ENCODE measurements around the gene KNDC1.

Gene KNDC1

DNA sequence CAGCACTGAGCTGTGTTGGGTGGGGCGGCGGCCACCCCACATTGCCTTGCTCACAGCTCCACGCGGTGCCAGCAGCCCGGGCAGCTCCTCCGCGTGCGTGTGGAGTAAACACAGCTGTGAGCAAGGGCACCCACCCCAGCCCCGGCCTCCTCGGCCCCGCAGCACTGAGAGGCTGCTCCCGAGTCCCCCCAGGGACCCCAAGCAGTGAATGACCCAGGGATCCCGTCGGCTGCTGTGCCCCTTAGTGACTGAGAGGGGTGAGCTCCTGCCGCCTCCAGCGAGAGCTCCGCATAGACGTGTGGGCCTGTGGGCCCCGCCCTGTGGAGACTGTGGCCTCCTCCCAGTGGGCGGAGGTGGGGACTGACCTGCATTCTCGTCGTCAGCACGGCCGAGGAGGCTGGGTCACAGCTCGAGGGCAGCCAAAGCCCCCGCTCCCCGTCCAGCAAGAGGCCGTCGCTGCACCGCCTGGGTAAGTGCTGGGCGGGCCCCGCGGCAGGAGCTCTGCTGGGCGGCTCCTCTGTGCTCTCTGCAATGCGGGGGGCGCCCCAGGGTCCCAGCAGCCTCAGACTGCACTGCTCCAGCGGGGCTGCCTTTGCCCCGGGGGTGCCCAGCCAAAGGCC lies 40.1 kb downstream of the KNDC1 start:
- H3K4me3 ChIP-seq (ENCODE audit: low read length): no peak overlapping the region
- no peak for DNase-seq (ENCODE audit: low read depth, low spot score)

DNA sequence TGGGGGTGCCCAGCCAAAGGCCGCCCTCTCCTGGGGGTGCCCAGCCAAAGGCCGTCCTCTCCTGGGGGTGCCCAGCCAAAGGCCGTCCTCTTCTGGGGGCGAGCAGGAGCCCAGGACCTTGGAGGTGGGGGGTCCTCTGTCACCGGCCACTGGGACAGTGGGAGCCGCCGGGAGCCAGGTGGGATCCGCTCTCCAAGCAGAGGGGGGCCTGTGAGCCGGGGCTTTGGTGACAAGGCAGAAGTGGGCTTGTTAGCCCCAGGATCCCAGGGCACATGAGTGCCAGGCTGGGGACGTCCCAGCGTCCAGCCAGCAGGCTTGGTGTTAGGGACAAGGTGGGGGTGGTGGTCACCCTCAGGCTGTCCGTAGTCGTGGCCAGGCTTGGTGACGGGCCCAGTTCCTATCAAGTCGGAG lies 40.6 kb downstream of the KNDC1 start:
- no peak overlapping the region for H3K4me3 ChIP-seq (ENCODE audit: low read length)
- no peak for DNase-seq (ENCODE audit: low read depth, low spot score)

DNA sequence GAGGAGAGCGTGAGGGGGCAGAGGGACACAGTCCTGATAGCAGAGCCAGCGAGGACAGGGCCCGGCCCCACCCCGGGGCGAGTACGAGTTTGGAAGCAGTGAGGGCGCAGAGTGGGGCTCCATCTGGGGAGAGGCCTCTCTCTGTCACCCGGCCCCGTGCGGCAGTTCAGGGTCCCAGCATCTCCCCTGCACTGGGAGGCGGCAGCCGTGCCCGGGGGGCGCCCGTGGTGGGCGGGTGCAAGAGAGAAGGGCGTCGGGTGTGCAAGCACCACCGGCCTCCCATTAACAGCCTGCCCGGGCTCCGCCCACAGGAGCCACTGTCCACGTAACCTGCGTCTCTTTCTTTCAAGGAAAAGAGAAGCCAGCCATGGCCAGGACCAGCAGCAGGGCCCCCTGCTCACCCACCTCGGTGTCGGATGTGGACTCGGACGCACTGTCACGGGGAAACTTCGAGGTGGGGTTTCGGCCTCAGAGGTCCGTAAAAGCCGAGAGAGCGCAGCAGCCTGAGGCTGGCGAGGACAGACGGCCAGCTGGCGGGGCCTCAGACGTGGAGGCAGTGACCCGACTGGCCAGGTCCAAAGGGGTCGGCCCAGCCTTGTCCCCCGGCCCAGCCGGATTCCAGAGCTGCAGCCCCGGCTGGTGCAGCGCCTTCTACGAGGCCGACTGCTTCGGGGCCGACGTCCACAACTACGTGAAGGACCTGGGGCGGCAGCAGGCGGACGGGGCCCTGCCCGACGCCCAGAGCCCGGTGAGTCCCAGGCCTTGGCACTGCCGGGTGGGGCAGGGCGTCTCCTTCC lies 41.3 kb downstream of the KNDC1 start:
- no peak overlapping the region for H3K4me3 ChIP-seq (ENCODE audit: low read length)
- no peak for DNase-seq (ENCODE audit: low read depth, low spot score)

DNA sequence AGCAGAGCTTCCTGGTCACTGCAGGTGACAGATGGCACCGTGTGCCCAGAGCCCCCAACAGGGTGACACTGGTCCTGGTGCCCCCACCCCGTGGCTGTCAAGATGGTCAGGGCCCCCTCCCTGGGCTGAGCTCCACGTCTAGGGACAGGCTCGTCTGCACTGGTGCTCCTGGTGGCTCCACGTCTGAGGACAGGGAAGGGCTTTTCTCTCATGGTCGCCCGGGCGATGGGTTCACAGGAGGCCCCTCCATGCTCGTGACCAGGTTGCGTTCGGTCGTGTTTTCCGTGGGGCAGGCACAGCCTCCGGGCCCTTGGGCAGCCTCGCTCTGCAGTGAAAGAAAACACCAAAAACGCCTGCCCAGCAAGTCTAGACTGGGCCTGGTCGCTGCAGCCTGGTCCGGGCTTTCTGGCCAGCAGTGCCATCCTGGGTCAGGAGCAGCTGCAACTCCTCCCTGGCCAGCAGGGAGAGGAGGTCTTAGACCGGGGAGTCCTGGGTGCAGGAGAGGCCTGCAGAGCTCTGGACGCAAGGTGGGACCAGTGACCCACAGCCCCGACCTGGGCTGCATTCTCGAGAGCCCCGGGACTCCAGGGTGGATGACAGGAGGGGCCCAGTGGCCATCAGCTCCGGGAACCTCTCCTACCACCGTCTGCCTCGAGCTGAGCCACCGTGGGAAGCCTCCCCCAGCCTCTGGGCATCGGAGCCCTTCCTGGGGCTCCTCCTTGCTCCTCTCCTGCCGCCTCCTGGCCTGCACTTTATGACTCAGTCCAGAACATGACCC lies 42.1 kb downstream of the KNDC1 start:
- H3K4me3 ChIP-seq (ENCODE audit: low read length): no peak overlapping the region
- no peak for DNase-seq (ENCODE audit: low read depth, low spot score)

DNA sequence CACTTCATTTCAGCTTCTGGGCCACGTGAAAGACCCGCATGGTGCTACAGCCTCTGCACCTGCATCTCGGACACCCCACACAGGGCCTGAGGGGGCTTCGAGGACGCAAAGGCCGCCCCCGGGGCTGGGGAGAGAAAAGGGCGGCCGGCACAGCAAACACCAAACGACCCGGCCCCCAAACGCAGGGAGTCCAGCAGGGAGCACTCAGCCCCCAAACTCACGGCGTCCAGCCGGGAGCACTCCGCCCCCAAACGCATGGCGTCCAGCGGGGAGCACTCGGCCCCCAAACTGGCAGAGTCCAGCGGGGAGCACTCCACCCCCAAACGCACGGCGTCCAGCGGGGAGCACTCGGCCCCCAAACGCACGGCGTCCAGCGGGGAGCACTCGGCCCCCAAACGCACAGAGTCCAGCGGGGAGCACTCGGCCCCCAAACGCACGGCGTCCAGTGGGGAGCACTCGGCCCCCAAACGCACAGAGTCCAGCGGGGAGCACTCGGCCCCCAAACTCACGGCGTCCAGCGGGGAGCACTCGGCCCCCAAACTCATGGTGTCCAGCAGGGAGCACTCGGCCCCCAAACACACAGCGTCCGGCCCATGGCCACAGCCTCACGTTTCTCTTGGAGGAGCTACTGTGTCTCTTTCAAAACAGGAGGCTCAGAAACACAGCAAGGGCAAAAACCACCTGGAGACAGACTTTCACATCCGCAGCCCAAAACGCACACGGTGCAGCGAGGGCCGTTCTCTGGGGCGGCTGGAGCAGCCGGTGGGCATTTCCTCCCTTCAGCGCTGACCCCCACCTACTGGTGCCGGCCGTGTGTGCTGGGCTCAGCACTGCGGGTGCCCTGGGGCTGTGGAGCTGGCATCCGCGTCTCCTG lies 43.0 kb downstream of the KNDC1 start:
- no peak for DNase-seq (ENCODE audit: low read depth, low spot score)
- no peak overlapping the region for H3K4me3 ChIP-seq (ENCODE audit: low read length)

DNA sequence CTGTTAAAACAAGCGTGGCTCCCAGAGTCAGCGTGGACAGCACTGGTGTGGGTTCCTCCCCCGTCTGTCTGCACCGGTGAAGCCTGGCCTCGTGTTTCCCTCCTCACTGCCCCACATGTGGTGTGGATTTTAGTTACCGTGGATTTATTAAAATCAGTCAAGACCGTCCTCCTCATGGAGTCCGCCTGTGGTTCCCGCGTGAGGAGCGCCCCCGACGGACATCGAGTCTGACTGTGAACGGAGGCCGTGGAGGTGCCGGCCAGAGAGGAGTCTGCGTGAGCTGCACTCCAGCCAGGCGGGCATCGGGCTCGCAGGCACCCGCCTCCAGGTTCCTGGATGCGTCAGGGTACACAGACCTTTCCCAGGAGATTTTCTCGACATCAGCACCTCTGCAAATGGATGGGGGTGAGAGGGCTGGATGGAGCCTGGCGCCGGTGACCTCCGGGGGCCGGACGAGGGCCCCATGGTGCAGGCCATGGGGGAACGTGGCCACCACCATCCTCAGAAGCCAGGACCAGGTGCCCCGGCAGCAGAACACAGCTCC lies 43.7 kb downstream of the KNDC1 start:
- H3K4me3 ChIP-seq (ENCODE audit: low read length): no peak overlapping the region
- DNase-seq (ENCODE audit: low read depth, low spot score): no peak

DNA sequence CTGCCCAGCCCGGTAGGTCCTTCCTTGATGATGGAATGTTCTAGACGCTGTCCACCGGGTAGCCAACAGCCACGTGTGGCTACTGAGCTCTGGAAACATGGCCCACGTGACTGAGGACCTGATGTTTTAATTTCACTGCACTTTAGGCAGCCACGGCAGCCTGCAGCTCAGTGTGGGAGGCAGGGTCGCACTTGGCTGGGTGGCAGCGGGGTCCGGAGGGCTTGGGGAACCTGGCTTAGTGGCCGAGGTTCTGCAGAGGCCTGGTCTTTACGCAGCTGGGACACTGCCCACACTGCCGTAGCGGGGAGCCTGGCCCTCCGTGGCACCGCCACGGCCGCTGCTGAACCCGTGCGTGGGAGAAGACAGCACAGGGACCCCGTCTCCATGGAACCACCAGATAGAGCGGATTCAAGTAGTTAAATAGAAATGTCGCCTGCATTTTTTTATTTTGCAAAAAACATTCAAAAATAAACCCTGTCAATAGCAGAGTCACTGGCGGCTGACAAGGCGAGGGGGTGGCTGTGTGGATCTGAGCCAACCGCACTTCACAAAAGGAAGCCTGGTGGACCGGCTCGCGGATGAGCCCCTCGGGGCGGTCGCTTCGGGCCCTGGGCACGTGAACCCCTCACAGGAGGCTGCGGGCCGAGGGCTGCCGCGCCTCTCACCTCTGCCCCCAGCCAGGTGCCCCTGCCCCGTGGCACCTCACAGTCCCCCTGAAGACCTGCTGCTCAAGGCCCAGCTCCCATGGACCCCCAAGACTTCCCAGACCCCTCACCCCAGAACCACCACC lies 44.4 kb downstream of the KNDC1 start:
- H3K4me3 ChIP-seq (ENCODE audit: low read length): no peak overlapping the region
- DNase-seq (ENCODE audit: low read depth, low spot score): no peak

DNA sequence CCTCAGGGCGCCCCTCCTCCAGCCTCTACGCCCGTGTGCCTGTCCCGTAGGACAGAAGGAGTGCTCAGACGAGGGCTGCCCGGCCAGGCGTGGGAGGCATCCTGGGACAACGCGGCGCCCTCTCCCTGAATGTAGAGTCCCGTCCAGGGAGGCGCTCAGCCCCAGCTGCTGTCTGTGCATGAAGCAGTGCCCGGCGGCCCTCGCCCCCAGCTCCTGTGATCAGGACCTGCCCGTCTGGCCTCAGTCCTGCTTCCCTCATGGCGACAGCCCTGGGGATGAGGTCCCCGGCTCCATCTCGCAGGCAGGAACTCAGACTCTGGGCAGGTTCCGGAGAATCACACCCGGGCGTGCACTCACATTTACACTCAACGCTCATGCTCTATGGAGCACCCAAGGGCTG lies 45.1 kb downstream of the KNDC1 start:
- DNase-seq (ENCODE audit: low read depth, low spot score): no peak
- no peak overlapping the region for H3K4me3 ChIP-seq (ENCODE audit: low read length)

DNA sequence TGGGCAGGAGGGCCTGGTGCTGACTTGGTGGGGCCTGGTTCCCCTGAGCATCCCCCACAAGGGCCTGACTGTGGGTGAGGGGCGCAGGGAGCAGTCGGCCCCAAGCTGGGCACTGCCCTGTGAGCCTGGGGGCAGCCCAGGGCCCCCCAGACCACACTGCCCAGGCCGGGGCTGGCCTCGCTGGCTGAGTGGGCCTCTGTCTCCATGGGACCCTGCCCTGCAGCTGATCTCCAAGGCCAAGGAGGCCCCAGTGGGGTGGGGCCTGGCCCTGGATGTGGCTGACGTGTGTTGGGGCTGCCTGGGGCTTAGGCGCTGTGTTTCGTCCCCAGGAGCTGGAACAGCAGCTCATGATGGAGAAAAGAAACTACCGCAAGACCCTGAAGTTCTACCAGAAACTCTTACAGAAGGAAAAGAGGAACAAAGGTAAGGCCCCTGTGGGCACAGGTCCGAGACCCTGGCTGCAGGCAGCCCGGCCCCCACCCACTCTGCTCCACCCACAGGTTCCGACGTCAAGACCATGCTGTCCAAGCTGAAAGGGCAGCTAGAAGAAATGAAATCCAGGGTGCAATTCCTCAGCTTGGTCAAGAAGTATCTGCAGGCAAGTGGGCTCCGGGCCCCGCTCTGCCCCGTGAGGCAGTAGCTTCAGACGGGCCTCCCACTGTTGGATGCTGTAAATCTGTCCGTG lies 46.5 kb downstream of the KNDC1 start:
- no peak for DNase-seq (ENCODE audit: low read depth, low spot score)
- H3K4me3 ChIP-seq (ENCODE audit: low read length): no peak overlapping the region

DNA sequence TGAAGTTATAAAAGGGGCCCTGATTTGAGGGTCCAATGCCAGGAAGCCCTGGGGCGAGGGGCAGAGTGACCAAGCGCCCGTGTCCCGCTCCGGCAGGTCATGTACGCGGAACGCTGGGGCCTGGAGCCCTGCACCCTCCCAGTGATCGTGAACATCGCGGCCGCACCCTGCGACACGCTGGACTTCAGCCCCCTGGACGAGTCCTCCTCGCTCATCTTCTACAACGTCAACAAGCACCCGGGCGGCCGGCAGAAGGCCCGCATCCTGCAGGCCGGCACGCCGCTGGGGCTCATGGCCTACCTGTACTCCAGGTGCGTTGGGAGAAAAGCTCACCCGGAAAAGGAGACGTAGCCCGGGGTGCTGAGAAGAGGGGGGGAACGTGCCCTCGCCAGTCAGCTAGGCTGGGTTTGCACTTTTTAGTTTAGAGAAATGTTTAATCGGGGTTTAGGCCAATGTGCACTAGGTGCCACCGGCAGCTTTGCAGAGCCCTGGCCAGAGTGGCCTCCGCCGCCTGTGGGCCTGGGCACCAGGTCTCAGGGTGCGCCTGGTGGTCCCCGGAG lies 47.1 kb downstream of the KNDC1 start:
- no peak for DNase-seq (ENCODE audit: low read depth, low spot score)
- no peak overlapping the region for H3K4me3 ChIP-seq (ENCODE audit: low read length)

DNA sequence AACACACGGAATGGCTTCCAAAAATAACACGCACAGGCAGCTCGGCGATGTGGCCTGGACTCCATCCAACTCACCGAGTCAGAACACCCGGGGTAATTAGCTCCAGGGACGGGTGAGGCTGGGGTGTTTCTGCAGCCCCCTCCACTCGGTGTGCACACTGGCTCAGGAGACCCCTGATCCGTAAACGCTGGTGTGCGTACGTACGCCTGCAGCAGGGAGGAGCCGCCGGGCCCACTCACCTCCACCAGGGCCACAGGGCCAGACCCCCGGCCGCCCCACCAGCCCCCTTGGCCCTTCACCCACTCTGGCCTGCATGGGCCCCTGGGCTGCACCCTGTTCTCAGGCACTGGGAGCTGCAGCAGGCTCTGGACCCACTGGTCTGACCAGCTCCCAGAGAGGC lies 47.6 kb downstream of the KNDC1 start:
- no peak overlapping the region for H3K4me3 ChIP-seq (ENCODE audit: low read length)
- DNase-seq (ENCODE audit: low read depth, low spot score): no peak

DNA sequence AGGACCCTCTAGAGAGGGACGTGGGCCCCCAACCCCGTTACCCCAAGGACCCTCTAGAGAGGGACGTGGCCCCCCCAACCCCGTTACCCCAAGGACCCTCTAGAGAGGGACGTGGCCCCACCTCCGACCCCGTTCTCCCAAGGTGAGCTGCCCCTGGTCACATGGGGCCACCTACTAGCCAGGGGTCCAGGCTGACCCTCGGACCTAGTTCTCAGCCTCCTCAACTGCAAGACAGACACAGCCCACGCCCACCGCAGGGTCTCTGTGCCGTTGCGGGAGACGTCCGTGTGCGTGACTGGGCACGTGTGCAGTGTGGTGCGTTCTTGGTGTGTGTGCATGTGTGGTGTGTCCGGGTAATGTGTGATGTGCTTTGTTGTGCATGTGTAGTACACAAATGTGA lies 48.4 kb downstream of the KNDC1 start:
- no peak for DNase-seq (ENCODE audit: low read depth, low spot score)
- H3K4me3 ChIP-seq (ENCODE audit: low read length): no peak overlapping the region

DNA sequence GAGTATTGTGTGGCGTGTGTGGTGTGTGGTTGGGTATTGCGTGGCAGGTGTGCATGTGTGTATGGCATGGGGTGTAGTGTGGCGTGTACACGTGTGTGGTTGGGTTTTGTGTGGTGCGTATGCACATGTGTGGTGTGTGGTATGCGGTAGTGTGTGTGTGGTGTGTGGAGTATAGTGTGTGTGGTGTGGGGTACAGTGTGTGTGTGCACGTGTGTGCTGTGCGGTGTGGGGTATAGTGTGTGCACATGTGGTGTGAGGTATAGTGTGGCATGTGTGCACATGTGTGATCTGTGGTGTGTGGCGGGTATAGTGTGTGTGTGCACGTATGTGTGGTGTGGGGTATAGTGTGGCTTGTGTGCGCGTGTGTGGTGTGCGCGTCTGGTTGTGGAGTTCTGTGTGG lies 49.1 kb downstream of the KNDC1 start:
- H3K4me3 ChIP-seq (ENCODE audit: low read length): no peak overlapping the region
- no peak for DNase-seq (ENCODE audit: low read depth, low spot score)

DNA sequence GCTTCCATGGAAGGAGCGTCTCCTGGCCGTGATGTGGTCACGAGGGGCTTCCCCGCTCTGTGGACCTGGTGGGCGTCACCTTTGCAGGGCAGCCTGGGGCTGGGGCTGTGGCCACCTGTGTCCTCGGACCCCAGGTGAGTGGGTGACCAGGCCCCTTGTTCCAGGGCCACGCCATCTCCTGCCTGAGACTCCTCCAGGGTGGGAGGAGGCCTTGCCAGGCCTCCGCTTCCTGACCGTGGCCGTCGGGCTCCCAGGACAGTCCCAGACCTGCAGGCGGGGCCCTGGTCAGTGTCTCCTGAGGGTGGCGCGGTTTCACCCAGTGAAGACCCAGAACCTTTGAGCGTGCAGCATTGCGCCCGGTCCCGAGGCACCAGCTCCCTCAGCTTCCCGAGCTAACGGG lies 49.6 kb downstream of the KNDC1 start:
- DNase-seq (ENCODE audit: low read depth, low spot score): no peak
- H3K4me3 ChIP-seq (ENCODE audit: low read length): no peak overlapping the region

DNA sequence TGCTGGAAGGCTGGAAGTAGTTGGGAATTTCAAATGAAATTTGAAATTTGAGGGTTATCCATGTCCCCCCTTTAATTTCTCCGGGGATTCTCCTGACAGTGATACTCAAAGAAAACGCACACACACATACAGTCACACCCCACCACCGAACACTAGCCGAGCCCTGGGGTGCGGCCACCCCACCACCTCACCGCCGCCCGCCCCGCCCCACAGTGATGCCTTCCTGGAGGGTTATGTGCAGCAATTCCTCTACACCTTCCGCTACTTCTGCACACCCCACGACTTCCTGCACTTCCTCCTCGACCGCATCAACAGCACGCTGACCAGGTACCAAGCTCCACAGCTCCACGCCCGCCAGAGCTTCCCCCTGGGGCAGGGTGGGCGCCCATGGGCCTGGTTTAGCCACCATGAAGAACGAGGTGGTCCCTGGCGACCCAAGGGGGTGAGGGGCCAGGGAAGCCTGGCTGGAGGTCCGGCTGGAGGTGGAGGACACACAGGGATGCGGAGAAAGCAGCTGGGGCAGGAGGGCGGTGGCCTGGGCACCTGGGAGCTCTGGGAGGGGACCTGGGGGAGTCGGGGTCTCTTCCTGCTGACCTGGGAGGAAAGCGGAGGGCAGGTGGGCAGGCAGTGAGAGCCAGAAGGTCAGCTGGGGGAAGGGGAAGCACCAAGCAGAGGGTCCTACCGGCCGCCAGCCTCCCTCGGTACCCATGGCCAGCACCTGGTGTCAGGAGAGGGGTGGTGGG lies 50.5 kb downstream of the KNDC1 start:
- no peak overlapping the region for H3K4me3 ChIP-seq (ENCODE audit: low read length)
- DNase-seq (ENCODE audit: low read depth, low spot score): no peak

DNA sequence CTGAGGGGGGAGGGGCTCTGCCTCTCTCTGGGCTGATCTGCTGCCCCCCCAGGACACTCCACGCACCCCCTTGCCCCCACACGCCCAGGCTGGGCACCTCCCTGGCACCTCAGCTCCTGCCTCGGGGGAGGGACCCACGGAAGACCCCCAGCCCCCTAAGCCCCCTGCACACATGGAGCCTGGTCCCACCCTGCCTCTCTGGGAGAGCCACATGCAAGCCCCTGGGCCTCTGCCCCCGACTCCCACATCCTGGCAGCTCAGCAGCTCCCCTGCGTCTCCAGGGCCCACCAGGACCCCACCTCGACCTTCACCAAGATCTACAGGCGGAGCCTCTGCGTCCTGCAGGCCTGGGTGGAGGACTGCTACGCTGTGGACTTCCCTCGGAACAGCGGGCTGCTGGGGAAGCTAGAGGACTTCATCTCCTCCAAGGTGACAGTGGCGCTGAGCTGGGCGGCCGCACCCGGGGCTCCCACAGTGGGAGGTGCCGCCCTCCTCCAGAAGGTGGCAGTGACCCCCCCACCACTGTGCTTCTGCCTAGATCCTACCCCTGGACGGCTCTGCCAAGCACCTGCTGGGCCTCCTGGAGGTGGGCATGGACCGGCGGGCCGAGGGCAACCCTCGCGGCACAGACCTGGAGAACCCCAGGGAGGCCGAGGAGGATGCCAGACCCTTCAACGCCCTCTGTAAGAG lies 51.3 kb downstream of the KNDC1 start:
- DNase-seq (ENCODE audit: low read depth, low spot score): no peak
- no peak overlapping the region for H3K4me3 ChIP-seq (ENCODE audit: low read length)
